GM13976 (cell line): ENCODE measurements around the gene NPAS2.

Source experiments
- DNase-seq: peaks from one replicate; pipeline ENCODE4 v3.0.0; 2012; ENCODE audit warnings: low spot score
- in situ Hi-C: fragments of 300-500 bp; cut with MboI; formaldehyde crosslinking; loops from one replicate; pipeline ENCODE4 v1.12.0; 2022; ENCODE audit warnings: low sequenced_read_pairs, mixed read lengths, inconsistent platforms; ENCODE audit not compliant: unreplicated experiment
- TF ChIP-seq, protein P1 (sequence below): IDR thresholded peaks from 2 replicates; pipeline ENCODE4 v1.5.1; 2012; ENCODE audit warnings: borderline replicate concordance, mild to moderate bottlenecking; ENCODE audit not compliant: insufficient read depth; ENCODE audit errors: extremely low read depth, missing control alignments, control extremely low read depth

Gene NPAS2

DNA sequence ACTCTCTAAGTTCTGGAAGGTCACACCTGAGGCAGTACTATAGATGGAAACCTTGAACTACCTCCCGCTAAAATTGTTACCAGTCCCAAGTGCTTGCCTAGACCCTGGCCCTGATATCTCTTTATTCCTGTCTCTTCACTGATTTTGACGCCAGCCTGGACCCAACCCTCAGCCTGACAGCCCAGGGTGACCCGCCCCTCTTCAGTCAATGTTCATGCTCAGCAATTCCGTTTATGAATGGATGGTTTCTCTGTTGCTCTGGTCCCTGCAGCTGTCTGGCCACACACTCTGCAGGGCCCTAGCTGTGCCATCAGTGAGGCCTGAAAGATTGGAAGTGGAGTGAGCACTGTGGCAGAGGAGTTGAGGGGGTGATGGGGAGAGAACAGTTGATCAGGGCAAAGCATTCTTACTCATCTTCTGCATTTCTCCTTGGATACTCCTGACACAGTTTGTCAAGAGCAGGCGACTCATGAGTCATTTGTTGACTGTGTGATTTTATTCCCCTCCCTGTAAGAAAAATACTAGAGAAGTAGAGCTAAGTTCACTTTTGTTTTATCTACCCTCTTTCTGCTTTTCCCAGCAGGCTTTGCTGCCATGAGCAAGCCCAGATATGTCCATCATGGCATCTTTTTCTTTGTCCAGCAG, 46.0 kb downstream of the NPAS2 start:
- TF ChIP-seq, protein P1, sequence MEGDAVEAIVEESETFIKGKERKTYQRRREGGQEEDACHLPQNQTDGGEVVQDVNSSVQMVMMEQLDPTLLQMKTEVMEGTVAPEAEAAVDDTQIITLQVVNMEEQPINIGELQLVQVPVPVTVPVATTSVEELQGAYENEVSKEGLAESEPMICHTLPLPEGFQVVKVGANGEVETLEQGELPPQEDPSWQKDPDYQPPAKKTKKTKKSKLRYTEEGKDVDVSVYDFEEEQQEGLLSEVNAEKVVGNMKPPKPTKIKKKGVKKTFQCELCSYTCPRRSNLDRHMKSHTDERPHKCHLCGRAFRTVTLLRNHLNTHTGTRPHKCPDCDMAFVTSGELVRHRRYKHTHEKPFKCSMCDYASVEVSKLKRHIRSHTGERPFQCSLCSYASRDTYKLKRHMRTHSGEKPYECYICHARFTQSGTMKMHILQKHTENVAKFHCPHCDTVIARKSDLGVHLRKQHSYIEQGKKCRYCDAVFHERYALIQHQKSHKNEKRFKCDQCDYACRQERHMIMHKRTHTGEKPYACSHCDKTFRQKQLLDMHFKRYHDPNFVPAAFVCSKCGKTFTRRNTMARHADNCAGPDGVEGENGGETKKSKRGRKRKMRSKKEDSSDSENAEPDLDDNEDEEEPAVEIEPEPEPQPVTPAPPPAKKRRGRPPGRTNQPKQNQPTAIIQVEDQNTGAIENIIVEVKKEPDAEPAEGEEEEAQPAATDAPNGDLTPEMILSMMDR: no peak
- no peak for DNase-seq
- in situ Hi-C loops: no loop called here

DNA sequence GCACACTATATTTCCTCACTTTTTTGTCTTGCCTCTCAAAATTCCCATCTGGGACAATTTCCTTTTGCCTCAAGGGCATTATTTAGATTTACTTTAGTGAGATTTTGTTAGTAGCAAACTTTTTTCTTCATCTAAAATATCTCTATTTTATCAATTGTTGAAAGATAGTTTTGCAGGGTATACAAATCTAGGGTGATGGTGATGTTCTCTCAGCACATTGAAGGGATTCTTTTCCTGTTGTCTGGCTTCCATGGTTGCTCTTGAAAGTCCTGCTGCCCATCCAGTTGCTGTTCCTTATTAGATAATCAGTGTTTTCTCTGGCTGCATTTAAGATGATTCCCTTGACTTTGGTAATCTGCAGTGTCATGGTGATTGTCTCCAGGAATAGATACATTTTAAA, 48.1 kb downstream of the NPAS2 start:
- DNase-seq: no peak
- in situ Hi-C loops: no loop called here

DNA sequence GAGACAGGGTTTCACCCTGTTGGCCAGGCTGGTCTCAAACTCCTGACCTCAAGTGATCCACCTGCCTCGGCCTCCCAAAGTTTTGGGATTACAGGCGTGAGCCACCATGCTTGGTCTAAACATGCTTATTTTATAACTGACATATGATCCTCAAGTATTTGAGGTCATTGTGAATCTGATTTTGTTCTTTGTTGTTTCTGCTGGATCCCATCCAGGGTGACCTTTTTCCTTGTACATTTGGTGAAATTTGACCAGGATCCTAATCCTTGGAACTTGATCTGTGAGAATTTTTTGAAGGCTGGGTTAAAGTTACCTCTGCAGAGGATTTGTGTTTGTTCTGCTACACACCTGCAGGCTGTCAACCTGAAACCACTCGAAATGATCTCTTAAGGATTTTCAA, 49.2 kb downstream of the NPAS2 start:
- DNase-seq: no peak
- in situ Hi-C loops: no loop called here
- TF ChIP-seq, protein P1: no peak

More for the DNA sequence above, 48.1 kb downstream of the NPAS2 start:
- TF ChIP-seq, protein P1: no peak

DNA sequence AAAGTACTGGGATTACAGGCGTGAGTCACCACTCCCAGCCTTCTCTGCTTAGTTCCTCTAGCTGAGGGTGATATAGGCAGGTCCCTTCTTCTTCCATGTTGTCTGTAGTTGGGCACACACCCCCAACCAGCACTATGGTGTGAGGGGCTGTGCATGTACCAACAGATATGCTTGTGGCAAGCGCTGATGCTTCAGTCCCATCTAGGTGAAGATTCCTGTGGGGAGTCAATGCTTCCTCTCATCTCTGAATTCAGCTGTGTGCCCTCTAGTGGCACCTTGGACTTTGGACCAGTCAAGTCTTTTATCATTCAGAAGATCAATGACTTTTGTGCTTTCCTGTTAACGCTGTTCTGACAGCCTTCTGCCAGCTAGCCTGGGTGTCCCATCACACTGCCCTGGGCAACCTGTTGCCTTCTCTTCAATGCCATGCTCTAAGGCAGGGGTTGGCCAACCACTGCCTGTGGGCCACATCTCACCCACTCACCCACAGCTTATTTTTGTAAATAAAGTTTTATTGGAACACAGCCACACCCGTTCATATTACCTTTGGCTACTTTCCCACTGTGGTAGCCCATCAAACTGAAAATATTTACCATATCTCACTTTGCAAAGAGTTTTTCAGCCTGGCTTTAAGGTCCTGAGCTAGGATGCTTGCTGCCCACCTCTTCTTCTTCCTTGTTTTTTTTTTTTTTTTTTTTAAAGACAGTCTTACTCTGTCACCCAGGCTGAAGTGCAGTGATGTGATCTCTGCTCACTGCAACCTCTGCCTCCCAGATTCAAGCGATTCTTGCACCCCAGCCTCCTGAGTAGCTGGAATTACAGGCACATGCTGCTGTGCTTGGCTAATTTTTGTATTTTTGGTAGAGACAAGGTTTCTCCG, 51.0 kb downstream of the NPAS2 start:
- TF ChIP-seq, protein P1: no peak
- in situ Hi-C loops: no loop called here
- DNase-seq: no peak

DNA sequence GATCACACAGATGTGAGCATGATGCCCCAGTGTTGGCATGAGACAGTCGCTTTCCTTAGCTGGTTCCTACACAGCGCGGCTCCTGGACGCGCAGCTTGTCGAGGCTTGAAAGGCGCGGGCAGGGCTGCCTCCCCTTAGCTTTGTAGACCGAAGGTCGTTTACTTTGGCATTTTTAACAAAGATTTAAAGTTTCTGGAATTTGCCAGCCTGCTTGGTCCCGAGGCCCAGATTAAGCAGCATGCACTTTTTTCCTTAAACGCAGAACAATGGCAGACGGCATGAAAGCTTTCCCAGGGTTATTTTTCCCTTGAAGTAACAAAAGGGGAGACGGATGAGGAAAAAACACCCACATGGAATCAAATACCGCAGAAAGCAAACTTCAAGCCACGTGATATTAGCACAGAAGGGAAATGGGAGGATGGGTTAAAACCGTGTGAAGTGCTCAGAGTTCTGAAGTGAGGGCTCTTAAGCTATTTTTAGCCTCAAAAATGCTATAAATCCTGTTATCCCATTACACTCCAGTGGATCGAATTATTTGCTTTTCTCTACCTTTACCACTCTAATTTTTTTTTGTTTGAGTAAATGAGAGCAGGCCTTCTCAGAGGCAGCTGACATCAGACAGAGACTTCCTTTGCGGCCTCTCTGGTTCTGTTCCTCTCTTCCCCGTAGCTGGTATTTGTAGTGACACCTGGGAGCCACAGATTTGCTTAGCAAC, 55.7 kb downstream of the NPAS2 start:
- in situ Hi-C loops: no loop called here
- DNase-seq: no peak
- TF ChIP-seq, protein P1: no peak

DNA sequence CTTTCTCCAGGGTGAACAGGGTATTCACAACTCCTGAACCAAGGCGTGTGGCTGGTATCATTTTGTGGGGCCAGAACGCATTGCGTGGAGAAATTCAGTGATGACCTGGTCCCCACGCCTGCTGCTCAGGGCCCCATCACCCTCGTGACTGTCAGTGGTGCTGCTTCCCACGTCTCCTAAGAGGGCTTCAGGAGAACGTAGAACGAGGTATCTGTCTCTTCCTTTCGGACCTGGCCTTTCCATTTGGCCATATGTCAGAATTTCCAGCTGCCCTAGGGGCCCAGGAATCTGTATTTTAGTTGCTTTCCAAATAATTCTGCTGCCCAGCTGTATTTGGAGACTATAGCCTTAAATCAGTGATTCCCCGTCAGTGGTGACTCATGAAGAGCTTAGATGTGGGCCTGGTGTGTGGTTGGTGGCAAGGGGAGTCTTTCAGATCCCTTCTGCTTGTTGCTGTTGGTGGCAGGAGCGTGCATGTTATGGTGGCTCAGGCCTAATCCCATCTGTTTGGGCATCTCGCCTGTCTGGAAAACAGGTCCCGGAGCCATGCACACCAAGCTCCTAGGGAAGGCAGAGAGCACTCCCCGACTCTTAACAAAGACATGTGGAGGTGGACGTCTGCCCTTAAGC, 56.4 kb downstream of the NPAS2 start:
- in situ Hi-C loops: no loop called here
- TF ChIP-seq, protein P1: no peak
- no peak for DNase-seq
